G401.6 (cell line): Measurements from ENCODE around the gene CEP57.
A peak's percentile ranks its signal among the peaks of the same experiment; 100 is the strongest.

Experiments
- FAIRE-seq: peaks from 2 replicates; lab custom pipeline; 2012; peaks lifted over from hg19 to GRCh38; lab: Jason Lieb, UNC

CEP57 gene

GRCh38 chr11:95790123-95790932 is at the start of gene CEP57:
Gene CEP57, plus strand, starts transcription at chr11:95790498. Its CDS starts 201 bp downstream, at chr11:95790699.
- FAIRE-seq = no peak

- FAIRE-seq = no peak
These were observed 40.2 kb upstream of the CEP57 start for GRCh38 chr11:95750101-95750500.

DNA sequence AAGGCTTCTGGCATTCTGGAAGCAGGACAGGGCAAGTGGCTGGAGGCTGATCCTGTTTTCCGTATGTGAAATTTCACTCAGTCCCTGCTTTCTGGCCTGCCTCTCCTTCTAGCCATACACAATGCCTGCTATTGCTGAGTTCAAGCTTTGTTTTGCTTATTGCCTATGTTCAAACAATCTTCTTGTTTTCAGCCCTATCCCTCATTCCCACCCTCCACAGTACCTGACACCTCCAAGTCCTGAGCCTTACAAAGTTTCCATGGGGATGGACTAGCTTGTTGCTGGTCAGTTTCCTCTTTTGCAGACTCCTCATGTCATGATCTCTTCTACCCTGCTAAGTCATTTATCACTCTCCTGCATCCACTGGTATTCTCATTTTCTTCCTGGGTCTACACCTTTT is 38.8 kb upstream of the CEP57 start:
- FAIRE-seq = no peak

GRCh38 chr11:95760941-95761340 is 29.4 kb upstream of the CEP57 start:
- no peak for FAIRE-seq

DNA sequence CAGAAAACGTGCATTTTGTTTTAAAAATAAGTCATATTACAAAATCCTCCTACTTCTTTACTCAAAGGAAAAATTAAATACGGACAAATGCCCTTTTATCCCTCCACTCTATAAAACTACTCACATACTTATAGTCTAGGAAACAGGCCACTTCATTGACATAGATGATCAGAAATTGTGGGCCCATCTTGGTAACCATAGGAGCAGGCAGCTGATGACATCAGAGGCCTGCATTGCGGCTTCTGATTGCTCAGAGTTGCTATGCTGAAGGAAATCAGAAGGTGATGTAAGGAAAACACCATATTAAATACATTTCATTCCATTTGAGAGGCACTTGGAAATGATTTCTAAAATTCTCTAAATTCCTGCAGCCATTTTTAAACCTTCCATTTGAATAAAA is 27.8 kb upstream of the CEP57 start:
- no peak for FAIRE-seq

GRCh38 chr11:95764267-95764898 is 25.9 kb upstream of the CEP57 start:
- FAIRE-seq = peak; percentile 94

DNA sequence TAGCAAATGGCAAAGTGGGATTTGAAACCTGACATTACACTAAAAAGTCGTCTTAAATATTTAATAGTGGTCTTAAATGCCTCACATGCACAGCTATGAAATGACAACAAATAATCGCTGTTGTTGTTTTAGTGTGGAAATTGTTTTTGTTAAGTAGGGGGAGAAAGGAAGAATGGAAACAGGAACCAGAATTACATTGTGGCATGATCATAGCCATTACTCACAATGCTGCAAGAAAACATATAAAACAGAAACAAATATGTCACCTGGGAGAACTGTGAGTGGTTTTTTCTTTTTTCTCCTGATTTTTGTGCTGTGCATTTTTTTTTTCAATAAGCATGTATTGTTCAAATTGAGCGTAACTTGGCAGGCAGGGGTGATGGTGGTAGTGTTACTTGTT is 23.6 kb upstream of the CEP57 start:
- no peak for FAIRE-seq

GRCh38 chr11:95767498-95767897 is 22.8 kb upstream of the CEP57 start:
- FAIRE-seq = no peak

DNA sequence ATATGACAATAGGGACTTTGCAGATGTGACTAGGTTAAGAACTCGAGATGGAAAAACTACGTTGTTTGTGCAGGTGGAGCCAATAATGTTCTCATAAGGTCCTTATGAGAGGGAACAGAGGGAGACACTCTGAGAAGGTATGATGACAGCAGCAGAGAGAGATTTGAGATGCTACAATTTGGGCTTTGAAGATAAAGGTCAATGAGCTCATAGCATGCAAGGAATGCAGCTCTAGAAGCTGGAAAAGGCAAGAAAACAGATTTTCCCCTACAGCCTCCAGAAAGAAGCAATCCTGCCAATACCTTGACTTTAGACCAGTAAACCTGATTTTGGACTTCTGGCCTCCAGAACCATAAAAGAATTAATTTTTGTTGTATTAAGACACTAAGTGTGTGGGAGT is 21.8 kb upstream of the CEP57 start:
- no peak for FAIRE-seq

- FAIRE-seq = no peak
These were observed 13.4 kb upstream of the CEP57 start for GRCh38 chr11:95776859-95777258.

DNA sequence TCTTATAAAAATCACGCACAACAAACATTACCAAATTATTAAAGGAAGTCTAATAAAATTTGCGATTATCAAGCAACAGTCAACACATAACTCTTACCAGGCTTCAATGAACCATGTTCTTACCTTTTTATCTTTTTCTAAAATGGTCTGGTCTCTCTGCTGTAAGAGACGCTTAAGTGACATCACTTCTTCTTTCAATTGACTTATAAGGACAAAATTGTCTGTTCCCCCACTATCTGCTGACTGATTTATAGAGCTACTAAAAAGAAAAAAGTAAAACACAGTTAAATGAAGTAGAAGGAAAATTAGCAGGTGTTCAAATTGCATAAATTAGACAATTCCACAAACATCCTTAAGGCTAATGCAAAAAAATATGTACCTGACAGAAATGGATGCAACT is 11.6 kb upstream of the CEP57 start:
- no peak for FAIRE-seq

- no peak for FAIRE-seq
These were observed 9.8 kb upstream of the CEP57 start for GRCh38 chr11:95780544-95780943.

- FAIRE-seq = no peak
These were observed 1.3 kb upstream of the CEP57 start for GRCh38 chr11:95788921-95789505.

DNA sequence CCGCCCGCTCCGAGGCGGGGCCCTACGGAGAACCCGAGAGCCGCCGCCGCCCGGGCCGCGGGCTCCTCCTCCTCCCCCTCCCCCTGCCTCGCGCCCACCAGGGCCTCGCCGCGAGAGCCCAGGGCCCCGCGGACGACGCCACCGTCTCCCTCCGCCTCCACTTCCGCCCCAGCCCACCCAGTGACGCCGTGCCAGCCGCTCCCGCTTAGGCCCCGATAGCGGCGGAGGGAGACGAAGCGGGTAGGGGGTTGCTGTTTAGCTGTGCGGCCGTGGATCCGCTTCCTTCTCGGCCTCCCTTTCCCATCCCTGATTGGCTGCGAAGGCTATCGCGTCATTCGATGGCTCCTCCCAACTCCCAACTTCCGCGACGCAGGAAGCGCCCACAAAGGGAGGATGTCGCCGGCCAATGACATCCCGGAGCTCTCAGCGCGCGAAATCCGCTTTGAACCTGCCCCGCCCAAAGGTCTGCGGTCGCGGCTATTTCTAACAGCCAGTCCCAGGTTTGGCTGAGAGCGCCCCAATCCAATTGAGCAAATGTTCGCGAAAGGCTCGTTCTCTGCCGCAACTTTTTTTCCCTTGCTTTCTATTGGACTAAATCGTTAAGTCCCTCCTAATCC is 684 bp upstream of the CEP57 start, which contains the start of gene FAM76B:
TSS of gene FAM76B (minus strand) at position 277 of the 617 bp plus-strand sequence. CDS start 304 bp downstream, outside the sequence.
- peak; percentile 98 for FAIRE-seq

- FAIRE-seq = no peak
These were observed 823 bp downstream of the CEP57 start for GRCh38 chr11:95790933-95791708.

DNA sequence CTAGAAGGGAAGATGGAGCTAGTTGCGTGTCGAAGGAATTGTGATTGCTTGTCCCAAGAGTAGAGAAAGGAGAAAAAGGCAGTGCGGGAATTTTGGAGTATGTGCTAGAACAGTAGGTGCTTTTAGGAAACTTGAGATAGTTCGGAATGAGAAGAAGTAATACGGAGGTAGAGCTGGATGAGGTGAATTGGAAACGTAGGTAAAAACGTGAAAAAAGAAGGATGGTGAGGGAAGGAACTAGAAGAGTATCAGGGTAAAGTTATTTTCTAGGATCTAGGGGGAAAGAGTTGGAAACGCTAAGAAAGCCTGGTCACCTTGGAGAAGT is 1.4 kb downstream of the CEP57 start:
- FAIRE-seq = no peak

GRCh38 chr11:95792200-95792599 is 1.9 kb downstream of the CEP57 start:
- FAIRE-seq = no peak

GRCh38 chr11:95792700-95793099 is 2.4 kb downstream of the CEP57 start:
- no peak for FAIRE-seq

GRCh38 chr11:95793116-95793515 is 2.8 kb downstream of the CEP57 start:
- no peak for FAIRE-seq

DNA sequence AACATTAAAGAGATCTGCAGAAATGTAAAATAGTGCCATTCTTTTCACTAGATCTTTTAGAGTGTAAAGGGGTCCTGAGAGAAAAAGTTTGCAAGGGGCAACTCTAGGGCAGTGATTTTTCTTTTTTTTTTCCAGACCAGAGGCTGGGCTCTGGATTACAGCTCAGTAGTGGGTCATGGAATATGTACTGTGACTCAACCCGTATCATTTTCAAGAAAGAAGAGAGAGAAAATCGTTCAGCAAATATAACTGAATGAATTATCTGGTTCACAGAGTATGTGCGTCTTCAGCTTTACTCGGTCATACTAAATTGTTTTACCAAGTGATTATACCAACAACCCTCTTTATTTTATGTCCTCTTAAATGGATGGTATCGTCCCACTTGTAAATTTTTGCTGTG is 3.8 kb downstream of the CEP57 start:
- no peak for FAIRE-seq

DNA sequence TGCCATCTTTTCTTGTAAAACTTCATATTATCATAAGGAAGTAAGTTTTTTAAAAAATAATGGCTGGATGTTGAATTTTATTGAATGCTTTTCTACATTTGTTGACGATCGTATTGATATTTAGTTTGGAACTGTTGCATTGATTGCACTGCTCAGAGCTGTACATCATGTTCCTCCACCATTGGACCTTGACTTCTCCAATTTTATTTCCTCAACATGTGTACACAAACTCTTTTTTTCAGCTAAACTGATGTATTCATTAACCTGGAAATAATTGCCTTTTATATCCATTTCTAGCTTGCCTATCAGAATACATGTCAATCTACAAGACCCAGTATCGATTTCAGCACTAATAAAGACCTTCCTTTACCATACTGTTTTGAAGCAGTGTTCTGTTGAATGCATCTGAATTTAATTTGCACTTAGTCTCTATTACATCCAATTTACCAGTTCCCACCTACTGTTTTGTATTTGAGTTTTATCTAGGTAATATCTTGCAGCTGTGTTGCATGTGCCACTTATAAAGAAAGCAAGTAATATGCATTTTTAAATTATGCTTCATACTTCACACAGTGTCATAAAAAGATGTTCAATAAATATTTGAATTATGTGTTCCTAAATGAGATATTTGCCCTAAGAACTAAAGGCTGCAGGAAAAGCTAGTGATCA is 5.5 kb downstream of the CEP57 start:
- FAIRE-seq = no peak

- FAIRE-seq = no peak
These were observed 6.2 kb downstream of the CEP57 start for GRCh38 chr11:95796501-95796900.
